IMR-90 (cell line): ENCODE data around the gene NR1H4. TPM values are rescaled to one million over a fixed set of nuclear protein-coding genes. Genes with fewer than 3 reads are reported as not detected.

ENCODE experiments used
- ATAC-seq: fragments of 200-7000 bp; cut with Tn5 transposase; 2 replicates; pipeline ENCODE4 v1.9.1; 2020; ENCODE audit warnings: low read depth, mild to moderate bottlenecking, moderate library complexity
- BruUV-seq: library from RNA; stranded (reverse); fragments of 400-500 nt; replicated peaks from 2 replicates; lab custom pipeline; 2021; lab: Mats Ljungman, UMichigan
- CTCF ChIA-PET: fragments of 300-600 bp; formaldehyde crosslinking; extraction: SDS; loops from one replicate; lab custom pipeline; 2021; ENCODE audit warnings: antibody characterized with exemption; lab: Yijun Ruan, JAX
- POLR2A ChIA-PET: fragments of 300-600 bp; sonication (Branson Sonifier 250); formaldehyde crosslinking; loops from one replicate; lab custom pipeline; 2022; ENCODE audit warnings: antibody characterized with exemption; ENCODE audit not compliant: unreplicated experiment; lab: Charles Lee
- DNase-seq: peaks from one replicate; pipeline ENCODE4 v3.0.0; 2013
- H2AFZ ChIP-seq: replicated peaks from 2 replicates; pipeline ENCODE3; 2013; ENCODE audit warnings: low read length, mild to moderate bottlenecking; ENCODE audit not compliant: poor library complexity
- H2AK5ac ChIP-seq: 2 replicates; pipeline ENCODE4 v1.6.1; 2013; ENCODE audit warnings: low read depth, low read length, inconsistent platforms
- H2AK9ac ChIP-seq: replicated peaks from 2 replicates; pipeline ENCODE3; 2013; ENCODE audit warnings: mild to moderate bottlenecking, low read depth, low read length, moderate library complexity; ENCODE audit not compliant: poor library complexity
- H2BK120ac ChIP-seq: 2 replicates; pipeline ENCODE4 v1.6.1; 2013; ENCODE audit warnings: low read depth, low read length, inconsistent platforms
- H2BK15ac ChIP-seq: 3 replicates; pipeline ENCODE4 v1.6.1; 2013; ENCODE audit warnings: low read depth, low read length, inconsistent platforms
- H2BK20ac ChIP-seq: 2 replicates; pipeline ENCODE4 v1.6.1; 2013; ENCODE audit warnings: low read depth, mild to moderate bottlenecking, inconsistent platforms, low read length, moderate library complexity
- H2BK5ac ChIP-seq: 2 replicates; pipeline ENCODE4 v1.6.1; 2013; ENCODE audit warnings: mild to moderate bottlenecking, low read depth, low read length, inconsistent platforms; ENCODE audit not compliant: poor library complexity, severe bottlenecking
- H3K14ac ChIP-seq: replicated peaks from 2 replicates; pipeline ENCODE4 v1.6.1; 2013; ENCODE audit warnings: low read depth, low read length, inconsistent platforms
- H3K18ac ChIP-seq: 2 replicates; pipeline ENCODE4 v1.6.1; 2013; ENCODE audit warnings: low read depth, low read length, control low read depth
- H3K23ac ChIP-seq: 2 replicates; pipeline ENCODE4 v1.6.1; 2013; ENCODE audit warnings: low read depth, low read length, inconsistent platforms
- H3K27ac ChIP-seq: 2 replicates; pipeline ENCODE4 v1.5.1; 2013; ENCODE audit warnings: mild to moderate bottlenecking, control low read depth, low read length; ENCODE audit not compliant: insufficient read depth
- H3K27me3 ChIP-seq: 2 replicates; pipeline ENCODE4 v1.6.1; 2013; ENCODE audit warnings: low read length; ENCODE audit not compliant: control insufficient read depth, insufficient read depth
- H3K36me3 ChIP-seq: 2 replicates; pipeline ENCODE4 v1.6.1; 2013; ENCODE audit warnings: low read length, mixed read lengths; ENCODE audit not compliant: control insufficient read depth, insufficient read depth
- H3K4ac ChIP-seq: 2 replicates; pipeline ENCODE4 v1.6.1; 2013; ENCODE audit warnings: low read depth, low read length, inconsistent platforms
- H3K4me1 ChIP-seq: 2 replicates; pipeline ENCODE4 v1.6.1; 2013; ENCODE audit warnings: low read length, mixed read lengths; ENCODE audit not compliant: control insufficient read depth, insufficient read depth
- H3K4me2 ChIP-seq: 2 replicates; pipeline ENCODE4 v1.6.1; 2013; ENCODE audit warnings: low read depth, mild to moderate bottlenecking, control low read depth, low read length, moderate library complexity
- H3K4me3 ChIP-seq: 2 replicates; pipeline ENCODE4 v1.5.1; 2013; ENCODE audit warnings: low read depth, mild to moderate bottlenecking, control low read depth, low read length, moderate library complexity; ENCODE audit not compliant: insufficient read depth
- H3K56ac ChIP-seq: 2 replicates; pipeline ENCODE4 v1.6.1; 2013; ENCODE audit warnings: low read length, inconsistent platforms; ENCODE audit not compliant: insufficient read depth; ENCODE audit errors: extremely low read depth
- H3K79me1 ChIP-seq, 2 experiments: 2 replicates each; pipeline ENCODE4 v1.6.1; 2013; ENCODE audit warnings: low read length in 2 of 2, inconsistent platforms in 1 of 2, low read depth in 1 of 2
- H3K9ac ChIP-seq: 2 replicates; pipeline ENCODE4 v1.6.1; 2013; ENCODE audit warnings: low read depth, low read length, control low read depth
- H3K9me1 ChIP-seq: 2 replicates; pipeline ENCODE4 v1.6.1; 2013; ENCODE audit warnings: low read length, inconsistent platforms; ENCODE audit not compliant: insufficient read depth
- H3K9me3 ChIP-seq: 2 replicates; pipeline ENCODE4 v1.6.1; 2013; ENCODE audit warnings: low read length; ENCODE audit not compliant: control insufficient read depth, insufficient read depth
- H4K20me1 ChIP-seq: 2 replicates; pipeline ENCODE4 v1.6.1; 2013; ENCODE audit warnings: low read length, inconsistent platforms; ENCODE audit not compliant: insufficient read depth
- H4K5ac ChIP-seq: 2 replicates; pipeline ENCODE4 v1.6.1; 2013; ENCODE audit warnings: mild to moderate bottlenecking, low read depth, low read length, control low read depth
- H4K8ac ChIP-seq, 2 experiments: 2 replicates each; pipeline ENCODE4 v1.6.1; 2013; ENCODE audit warnings: low read depth in 2 of 2, low read length in 2 of 2, control low read depth in 1 of 2, inconsistent platforms in 1 of 2
- H4K91ac ChIP-seq: 2 replicates; pipeline ENCODE4 v1.6.1; 2013; ENCODE audit warnings: low read depth, low read length, inconsistent platforms; ENCODE audit not compliant: insufficient read depth
- BHLHE40 ChIP-seq: fragments of 150-350 bp; IDR thresholded peaks from 2 replicates; pipeline ENCODE4 v1.6.1; 2016; ENCODE audit warnings: mild to moderate bottlenecking, low read depth, low read length
- CEBPB ChIP-seq: IDR thresholded peaks from 2 replicates; pipeline ENCODE4 v1.6.1; 2012; ENCODE audit warnings: low read depth, low read length, improper control_type of control experiment
- CHD1 ChIP-seq: IDR thresholded peaks from 2 replicates; pipeline ENCODE4 v1.6.1; 2012; ENCODE audit warnings: low read depth, low read length, improper control_type of control experiment
- ELK1 ChIP-seq: fragments of 150-350 bp; IDR thresholded peaks from 2 replicates; pipeline ENCODE4 v1.6.1; 2016; ENCODE audit warnings: low read depth, mild to moderate bottlenecking, low read length, moderate library complexity, borderline replicate concordance
- FOS ChIP-seq: fragments of 150-350 bp; IDR thresholded peaks from 2 replicates; pipeline ENCODE4 v1.6.1; 2016; ENCODE audit warnings: low read depth, low read length
- MAFK ChIP-seq: IDR thresholded peaks from 2 replicates; pipeline ENCODE4 v1.6.1; 2012; ENCODE audit warnings: low read depth, low read length, improper control_type of control experiment
- MAZ ChIP-seq: IDR thresholded peaks from 2 replicates; pipeline ENCODE4 v1.6.1; 2012; ENCODE audit warnings: low read depth, mild to moderate bottlenecking, low read length, improper control_type of control experiment, moderate library complexity, borderline replicate concordance
- NFE2L2 ChIP-seq: fragments of 150-350 bp; IDR thresholded peaks from 2 replicates; pipeline ENCODE4 v1.6.1; 2016; ENCODE audit warnings: low read depth, mild to moderate bottlenecking, low read length
- POLR2A ChIP-seq: IDR thresholded peaks from 2 replicates; pipeline ENCODE4 v1.6.1; 2012; ENCODE audit warnings: mild to moderate bottlenecking, low read depth, low read length
- RAD21 ChIP-seq: IDR thresholded peaks from 2 replicates; pipeline ENCODE4 v1.6.1; 2012; ENCODE audit warnings: low read length, improper control_type of control experiment
- RCOR1 ChIP-seq: IDR thresholded peaks from 2 replicates; pipeline ENCODE4 v1.6.1; 2012; ENCODE audit warnings: mild to moderate bottlenecking, low read length, improper control_type of control experiment; ENCODE audit not compliant: insufficient replicate concordance
- RFX5 ChIP-seq: IDR thresholded peaks from 2 replicates; pipeline ENCODE4 v1.8.0; 2012; ENCODE audit warnings: low read depth, mild to moderate bottlenecking, low read length, moderate library complexity
- SMC3 ChIP-seq: fragments of 150-350 bp; IDR thresholded peaks from 2 replicates; pipeline ENCODE4 v1.6.1; 2016; ENCODE audit warnings: low read depth, mild to moderate bottlenecking, antibody characterized with exemption, low read length, moderate library complexity
- USF2 ChIP-seq: fragments of 150-350 bp; IDR thresholded peaks from 2 replicates; pipeline ENCODE4 v1.6.1; 2017; ENCODE audit warnings: mild to moderate bottlenecking, antibody characterized with exemption, low read length, low read depth
- WGBS, 2 experiments: methylation state at CpG; one replicate each; pipeline versions ENCODE4 v1.1.5 to v1.1.7; 2013; ENCODE audit warnings: missing lambda C conversion rate in 2 of 2; ENCODE audit not compliant: insufficient read length in 1 of 2; ENCODE audit errors: extremely low coverage in 2 of 2; 5-methylcytosine and 5-hydroxymethylcytosine counted together
- dilution Hi-C: fragments of 300-500 bp; cut with HindIII; formaldehyde crosslinking; loops from one replicate; pipeline ENCODE4 v1.14.3; 2018; ENCODE audit warnings: low sequenced_read_pairs; ENCODE audit not compliant: unreplicated experiment
- in situ Hi-C: fragments of 300-500 bp; cut with MboI; formaldehyde crosslinking; loops from 3 replicates; pipeline ENCODE4 v1.14.3; 2019; ENCODE audit warnings: low sequenced_read_pairs, inconsistent platforms, mixed read lengths
- intact Hi-C: fragments of 100-400 bp; cut with micrococcal nuclease; formaldehyde crosslinking; loops from 2 replicates; pipeline ENCODE4 v1.10.0; 2022
- polyA plus RNA-seq, 3 experiments: library from polyadenylated mRNA; depleted of rRNA; stranded (reverse); fragments of >200 nt; gene quantifications; 2 replicates each; pipeline ENCODE4 v1.2.3, GENCODE V29; 2012; ENCODE audit warnings: low replicate concordance in 1 of 3
- total RNA-seq: library from RNA; depleted of rRNA; stranded (reverse); fragments of >200 nt; gene quantifications from 2 replicates; pipeline ENCODE4 v1.2.3, GENCODE V29; 2012
- TF ChIP-seq, protein P1 (sequence below): conservative IDR thresholded peaks from 2 replicates; pipeline ENCODE4 v1.5.1; 2012; ENCODE audit warnings: mild to moderate bottlenecking, low read depth, low read length, improper control_type of control experiment

Gene NR1H4
- total and polyA plus RNA-seq, 2 of the 4 experiments (the other 2 are of a cell fraction): not detected

DNA sequence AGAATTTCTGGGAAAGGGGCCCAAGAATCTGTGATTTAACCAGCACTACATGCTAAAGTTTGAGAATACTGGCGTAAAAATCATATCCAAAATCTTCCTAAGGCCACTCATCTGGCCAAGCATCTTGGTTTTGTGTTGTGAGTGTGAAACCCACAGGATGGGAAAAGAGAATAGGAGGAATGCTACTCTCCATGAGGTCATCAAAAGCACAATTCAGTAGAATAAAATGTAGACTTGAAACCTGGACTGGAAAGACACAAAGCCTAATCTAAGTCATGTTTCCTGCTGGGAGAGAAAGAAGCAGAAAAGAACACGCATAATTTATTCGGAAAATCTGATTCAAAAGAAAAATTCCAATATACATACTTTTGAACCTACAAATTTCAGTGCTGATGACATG, 42.3 kb downstream of the NR1H4 start:
- Histone ChIP-seq H2AFZ (no peak overlapping the region), H3K4me1 (no peaks in the 10 kb centered on the region), H2AK5ac (no peak overlapping the region), H3K56ac (no peak overlapping the region), H2BK20ac (no peak overlapping the region), H2BK120ac (no peak overlapping the region), H3K9me1 (no peaks in the 10 kb centered on the region), H3K4ac (no peak overlapping the region), H4K5ac (no peak overlapping the region), H3K4me2 (no peak overlapping the region), H3K36me3 (no peaks in the 10 kb centered on the region), H4K8ac (no peak overlapping the region), H3K9ac (no peak overlapping the region), H3K4me3 (no peak overlapping the region), H3K23ac (no peak overlapping the region), H3K79me1 (no peaks in the 10 kb centered on the region), H4K91ac (no peak overlapping the region), H2AK9ac (no peak overlapping the region), H4K20me1 (no peaks in the 10 kb centered on the region), H3K27me3 (no peaks in the 10 kb centered on the region), H3K18ac (no peak overlapping the region), H2BK5ac (no peak overlapping the region), H3K14ac (no peak overlapping the region), H3K9me3 (no peaks in the 10 kb centered on the region), H3K27ac (no peak overlapping the region), H2BK15ac (no peak overlapping the region)
- no peak for TF ChIP-seq MAFK
- TF ChIP-seq RAD21: no peak
- TF ChIP-seq RFX5: no peak
- TF ChIP-seq BHLHE40: no peak
- TF ChIP-seq CHD1: no peak
- no peak for TF ChIP-seq FOS
- TF ChIP-seq, protein P1, sequence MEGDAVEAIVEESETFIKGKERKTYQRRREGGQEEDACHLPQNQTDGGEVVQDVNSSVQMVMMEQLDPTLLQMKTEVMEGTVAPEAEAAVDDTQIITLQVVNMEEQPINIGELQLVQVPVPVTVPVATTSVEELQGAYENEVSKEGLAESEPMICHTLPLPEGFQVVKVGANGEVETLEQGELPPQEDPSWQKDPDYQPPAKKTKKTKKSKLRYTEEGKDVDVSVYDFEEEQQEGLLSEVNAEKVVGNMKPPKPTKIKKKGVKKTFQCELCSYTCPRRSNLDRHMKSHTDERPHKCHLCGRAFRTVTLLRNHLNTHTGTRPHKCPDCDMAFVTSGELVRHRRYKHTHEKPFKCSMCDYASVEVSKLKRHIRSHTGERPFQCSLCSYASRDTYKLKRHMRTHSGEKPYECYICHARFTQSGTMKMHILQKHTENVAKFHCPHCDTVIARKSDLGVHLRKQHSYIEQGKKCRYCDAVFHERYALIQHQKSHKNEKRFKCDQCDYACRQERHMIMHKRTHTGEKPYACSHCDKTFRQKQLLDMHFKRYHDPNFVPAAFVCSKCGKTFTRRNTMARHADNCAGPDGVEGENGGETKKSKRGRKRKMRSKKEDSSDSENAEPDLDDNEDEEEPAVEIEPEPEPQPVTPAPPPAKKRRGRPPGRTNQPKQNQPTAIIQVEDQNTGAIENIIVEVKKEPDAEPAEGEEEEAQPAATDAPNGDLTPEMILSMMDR: no peak
- no peak for TF ChIP-seq POLR2A
- no peak for TF ChIP-seq CEBPB
- TF ChIP-seq NFE2L2: no peak
- TF ChIP-seq MAZ: no peak
- TF ChIP-seq SMC3: no peak
- no peak for TF ChIP-seq RCOR1
- no peak for TF ChIP-seq ELK1
- no peak for TF ChIP-seq USF2
- ATAC-seq (no peak), DNase-seq (no peak)
- CTCF ChIA-PET: no interaction called here
- intact Hi-C loops (no loop called here), in situ Hi-C loops (no loop called here), dilution Hi-C loops (no loop called here)
- BruUV-seq: no TSS peak
- POLR2A ChIA-PET: no interaction called here
- 80% methylated on average over 1 of the region's 3 CpGs; no CpG with 5 or more reads in 1 of the 2 experiments for WGBS, 2 experiments
